Caki2 (cell line): ENCODE data around the gene ELAVL2. TPM values are rescaled to one million over a fixed set of nuclear protein-coding genes. Genes with fewer than 3 reads are reported as not detected.
"Not testable (repeated sequence)": the region's sequence is repeated elsewhere in the genome, so short reads cannot be mapped to it uniquely, and the experiment has no call there.

ENCODE experiments used
- DNase-seq: peaks from one replicate; pipeline ENCODE4 v3.0.0-alpha.2; 2015; ENCODE audit warnings: low read depth
- in situ Hi-C: cut with HindIII; loops from 2 replicates; pipeline ENCODE4 v1.10.0; 2016; ENCODE audit warnings: low sequenced_read_pairs, low pct_unique_long_range_greater_than_20kb, mixed read lengths
- total RNA-seq: library from RNA; depleted of rRNA; stranded (reverse); fragments of >200 nt; shearing (Covaris generic); gene quantifications from 2 replicates; pipeline ENCODE4 v1.2.3, GENCODE V29; 2014; ENCODE audit warnings: low replicate concordance

ELAVL2 gene
- total RNA-seq, 1 experiment from 2014 or later, result 0.74 TPM

DNA sequence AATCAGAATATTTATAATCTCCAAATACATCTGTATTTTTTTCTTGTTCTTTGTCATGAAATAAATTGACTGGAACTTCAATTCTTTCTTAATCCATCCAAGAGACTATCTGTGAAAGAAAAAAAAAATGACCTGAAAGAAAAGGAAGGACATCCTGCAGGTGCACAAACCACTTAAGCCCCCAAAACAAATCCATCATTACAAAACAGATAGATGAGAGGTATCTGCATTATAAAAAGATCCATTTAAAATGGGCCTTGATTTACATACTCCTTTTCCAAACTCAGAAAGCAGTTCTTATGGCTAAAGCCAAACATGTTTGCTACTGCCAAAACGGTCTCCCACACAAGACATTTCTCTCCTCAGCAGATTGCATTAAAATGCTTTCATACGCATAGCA, 85.5 kb downstream of the ELAVL2 start:
- DNase-seq, result no peak
- in situ Hi-C loops, result no loop called here

DNA sequence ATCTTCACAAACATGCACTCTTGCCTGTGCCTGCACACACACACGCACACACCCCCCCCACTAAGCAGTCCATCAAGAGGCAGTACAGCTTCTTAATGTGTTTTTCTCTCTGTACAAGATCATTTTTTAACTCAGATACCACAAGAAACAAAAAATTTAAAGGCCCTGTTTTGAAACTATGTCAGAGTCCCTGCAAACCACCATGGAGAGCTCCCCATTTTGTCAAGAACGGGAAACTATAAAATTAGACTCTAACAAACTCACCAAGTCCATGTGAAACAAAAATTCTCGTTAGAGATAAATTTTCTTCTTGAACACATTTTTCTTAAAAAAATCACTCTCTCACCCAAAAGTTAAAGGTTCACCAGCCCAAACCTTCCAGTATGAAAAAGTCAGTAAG, 86.3 kb downstream of the ELAVL2 start:
- no peak for DNase-seq
- in situ Hi-C loops, result no loop called here

DNA sequence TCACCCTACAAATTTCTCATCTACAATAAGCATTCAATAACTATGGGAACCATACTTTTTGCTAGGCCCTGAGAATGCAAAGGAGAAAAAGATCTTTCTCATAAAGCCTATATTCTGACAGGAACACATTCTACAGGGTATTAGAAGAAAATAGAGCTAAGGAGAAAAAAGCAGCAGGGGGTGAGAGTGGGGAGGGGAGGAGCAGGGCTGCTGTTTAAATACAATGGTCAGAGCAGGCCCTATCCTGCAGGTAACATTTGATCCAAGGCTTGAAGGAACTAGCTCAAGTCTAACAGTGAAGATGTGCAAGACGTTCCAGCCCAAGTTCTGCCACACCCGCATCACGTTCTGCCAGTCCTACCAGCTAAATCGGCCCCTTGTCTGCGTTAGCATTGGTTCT, 89.7 kb downstream of the ELAVL2 start:
- in situ Hi-C loops, result no loop called here
- no peak for DNase-seq

DNA sequence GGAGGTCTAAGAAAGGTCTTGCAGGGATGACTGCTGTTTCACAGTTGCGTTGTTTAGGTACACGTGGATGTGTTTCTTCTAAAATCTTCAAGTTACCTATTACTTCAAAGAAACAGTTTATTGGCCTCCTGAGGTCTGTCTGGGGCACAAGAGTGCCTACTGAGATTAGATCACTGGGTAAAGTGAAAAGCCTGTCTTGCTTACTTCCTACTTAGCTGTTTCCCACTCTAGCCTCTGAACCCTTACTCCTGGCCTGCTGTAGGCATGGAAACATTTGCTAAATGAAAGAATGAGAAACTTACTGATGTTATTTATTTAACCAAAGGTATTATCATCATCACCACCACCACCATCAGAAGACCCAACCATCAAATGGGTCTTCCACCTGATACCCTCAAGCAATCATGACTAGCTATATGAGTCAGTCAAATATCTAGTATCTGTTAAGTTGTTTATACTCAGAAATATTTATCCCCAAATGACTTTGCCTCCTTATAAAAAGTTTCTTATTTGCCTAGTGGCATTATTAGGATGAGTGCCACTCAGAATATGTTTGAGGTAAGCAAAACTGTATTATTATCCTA, 92.5 kb downstream of the ELAVL2 start:
- DNase-seq, result no peak
- in situ Hi-C loops, result no loop called here

DNA sequence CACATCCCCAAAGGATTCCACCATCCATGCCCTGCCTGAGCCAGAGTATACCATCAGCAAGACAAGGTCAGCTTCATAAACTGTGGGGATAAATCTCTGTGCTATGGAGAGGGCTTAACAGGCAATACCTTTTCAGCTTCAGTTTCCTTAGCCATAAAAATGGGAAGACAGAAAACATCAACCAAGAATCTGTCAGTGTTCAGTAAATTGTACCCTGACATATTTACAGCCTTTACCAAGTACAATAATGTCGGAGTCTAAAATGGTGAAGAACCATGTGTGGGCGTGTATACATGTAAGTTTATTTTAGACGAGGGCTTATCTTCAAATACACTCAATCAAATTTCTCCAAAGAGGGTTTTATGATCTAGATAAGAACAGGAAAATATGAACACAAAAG, 94.7 kb downstream of the ELAVL2 start:
- in situ Hi-C loops, result no loop called here

DNA sequence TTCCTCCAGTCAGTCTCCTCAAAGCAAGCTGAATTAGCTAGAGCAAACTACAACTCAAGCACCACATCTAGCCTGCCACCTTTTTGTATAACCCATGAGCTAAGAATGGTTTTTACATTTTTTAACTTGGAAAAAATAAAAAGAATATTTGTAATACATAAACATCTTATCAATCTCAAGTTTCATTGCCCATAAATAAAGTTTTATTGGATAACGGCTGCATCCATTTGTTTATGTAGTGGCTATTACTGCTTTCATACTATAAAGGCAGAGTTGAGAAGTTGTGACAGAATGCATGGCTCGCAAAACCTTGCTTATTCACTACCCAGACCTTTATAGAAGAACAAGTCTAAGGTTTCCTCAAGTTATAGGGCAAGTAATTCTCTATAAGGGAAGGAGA, 95.7 kb downstream of the ELAVL2 start:
- no peak for DNase-seq
- in situ Hi-C loops, result no loop called here

More for the DNA sequence above, 94.7 kb downstream of the ELAVL2 start:
- no peak for DNase-seq

DNA sequence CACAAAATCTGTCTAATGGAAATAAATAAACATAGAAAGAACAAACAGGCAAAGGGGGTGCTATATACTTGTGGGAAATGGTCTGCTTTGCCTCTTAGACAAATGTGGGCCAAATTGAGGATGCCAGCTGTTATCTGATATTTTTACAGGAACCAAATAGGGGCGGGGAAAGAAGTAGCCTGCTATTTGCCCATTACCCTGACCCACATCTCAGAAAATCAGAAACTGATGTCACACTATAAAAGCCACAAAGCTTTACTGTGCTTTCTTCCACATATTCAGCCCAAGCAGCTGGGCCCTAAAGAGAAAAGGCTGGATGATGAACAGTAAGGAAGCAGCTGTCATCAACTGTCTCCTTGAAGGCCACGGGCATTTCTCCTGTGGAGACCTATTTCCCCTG, 97.3 kb downstream of the ELAVL2 start:
- DNase-seq, result no peak

DNA sequence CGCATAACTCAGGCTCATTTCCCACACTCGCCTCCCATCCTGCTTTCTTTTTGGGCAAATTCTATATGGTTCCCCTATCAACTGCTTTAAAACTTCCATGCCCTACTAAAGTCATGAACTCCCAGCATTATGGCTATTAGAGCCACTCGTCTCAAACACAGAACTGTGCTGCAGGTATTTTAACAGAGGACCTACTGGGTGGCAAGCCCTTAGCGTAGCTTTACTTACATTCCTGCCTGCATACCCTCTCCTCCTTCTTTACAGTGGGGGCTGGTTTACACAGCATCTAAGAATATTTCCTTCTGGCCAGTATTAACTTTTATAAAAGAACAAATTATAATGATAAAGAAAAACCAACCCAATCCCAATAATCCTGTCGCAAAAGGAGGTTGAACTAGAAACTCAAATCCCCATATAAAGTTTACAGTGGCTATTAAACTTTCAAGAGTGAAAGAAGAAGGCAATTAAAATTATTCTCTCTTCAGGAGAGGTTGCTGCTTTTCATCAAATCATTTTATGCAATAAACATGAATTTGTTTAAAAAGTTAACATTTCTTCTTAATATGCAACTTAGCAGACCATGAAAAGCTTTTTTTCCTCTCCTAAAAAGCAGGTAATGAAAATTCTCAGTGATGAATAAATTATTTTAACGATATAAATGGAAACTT, 100.6 kb downstream of the ELAVL2 start:
- in situ Hi-C loops, result no loop called here

More for the DNA sequence above, 97.3 kb downstream of the ELAVL2 start:
- in situ Hi-C loops, result no loop called here

DNA sequence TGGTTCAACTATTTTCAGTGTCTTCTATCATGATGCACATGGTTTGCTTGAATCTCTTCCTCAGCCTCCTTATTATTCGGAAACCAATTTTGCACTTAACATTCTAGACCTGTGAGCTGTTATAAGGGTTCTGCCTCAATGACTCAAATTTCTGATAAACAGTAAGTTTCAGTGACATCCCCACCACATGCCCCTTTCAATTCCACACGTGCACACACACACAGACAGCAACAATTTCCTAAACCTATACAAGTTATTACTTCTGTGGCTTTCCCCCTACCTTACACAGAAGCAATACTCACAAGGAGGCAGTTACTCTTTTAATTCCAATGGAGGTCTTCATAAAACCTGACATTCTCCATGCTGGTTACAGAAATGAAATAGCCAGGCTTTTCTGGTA, 102.4 kb downstream of the ELAVL2 start:
- no peak for DNase-seq
- in situ Hi-C loops, result no loop called here

More for the DNA sequence above, 100.6 kb downstream of the ELAVL2 start:
- no peak for DNase-seq

DNA sequence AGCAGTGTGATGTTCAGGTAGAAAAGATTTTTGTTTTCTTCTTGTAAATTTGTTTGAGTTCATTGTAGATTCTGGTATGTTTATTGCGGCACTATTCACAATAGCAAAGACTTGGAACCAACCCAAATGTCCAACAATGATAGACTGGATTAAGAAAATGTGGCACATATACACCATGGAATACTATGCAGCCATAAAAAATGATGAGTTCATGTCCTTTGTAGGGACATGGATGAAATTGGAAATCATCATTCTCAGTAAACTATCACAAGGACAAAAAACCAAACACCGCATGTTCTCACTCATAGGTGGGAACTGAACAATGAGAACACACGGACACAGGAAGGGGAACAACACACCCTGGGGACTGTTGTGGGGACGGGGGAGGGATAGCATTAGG, 103.0 kb downstream of the ELAVL2 start:
- DNase-seq, in situ Hi-C loops: not testable (repeated sequence)

DNA sequence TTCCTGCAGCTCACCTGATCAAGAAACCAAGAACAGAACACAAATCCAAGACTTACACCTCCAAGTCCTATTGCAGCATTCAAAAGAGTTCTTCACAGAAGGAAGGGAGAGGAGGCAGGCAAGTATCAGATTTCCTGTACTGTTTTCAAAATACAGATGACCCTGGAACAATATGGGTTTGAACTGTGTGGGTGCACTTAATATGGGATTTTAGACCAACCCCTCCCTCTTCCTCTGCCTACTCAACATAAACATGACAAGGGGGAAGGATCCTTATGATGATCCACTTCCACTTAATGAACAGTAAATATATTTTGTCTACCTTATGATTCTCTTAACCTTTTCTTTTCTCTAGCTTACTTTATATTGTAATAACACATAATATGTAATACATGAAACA, 104.6 kb downstream of the ELAVL2 start:
- no peak for DNase-seq
- in situ Hi-C loops, result no loop called here

DNA sequence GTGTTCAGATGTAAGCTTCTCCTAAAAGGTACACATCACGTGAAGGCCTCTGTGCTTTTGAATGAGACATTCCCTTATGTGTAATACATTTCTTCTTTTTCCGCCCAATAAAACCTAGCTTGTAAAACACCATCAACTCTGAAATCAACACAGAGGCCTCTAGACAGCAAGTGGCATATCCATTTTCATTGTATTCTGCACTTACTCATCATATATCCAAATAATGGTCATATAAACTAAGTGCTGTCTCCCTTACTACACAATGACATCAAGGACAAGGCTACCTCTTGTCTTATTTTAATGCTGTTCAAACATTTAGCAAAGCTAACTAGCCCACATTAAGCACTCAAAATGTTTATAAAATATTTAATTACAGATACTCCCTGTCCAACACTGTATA, 108.5 kb downstream of the ELAVL2 start:
- DNase-seq, result no peak
- in situ Hi-C loops, result no loop called here

DNA sequence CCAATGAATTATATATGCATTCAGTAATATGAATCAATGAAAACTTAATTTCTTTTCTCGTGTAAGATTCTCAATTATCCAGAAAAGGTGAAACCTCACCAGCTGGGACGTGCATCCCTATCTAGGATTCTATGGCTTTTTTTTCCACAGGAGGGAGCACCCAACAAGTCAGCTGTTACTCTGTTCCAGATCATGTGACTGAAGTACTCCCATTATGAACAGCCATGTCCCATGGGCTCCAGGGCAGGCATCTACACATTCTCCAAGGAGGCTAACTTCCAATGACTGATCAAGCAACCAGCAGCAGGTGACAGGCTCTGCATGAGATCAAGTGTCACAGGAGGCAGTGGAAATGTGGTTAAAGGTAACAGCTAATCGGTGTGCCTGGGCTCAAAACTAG, 118.8 kb downstream of the ELAVL2 start:
- DNase-seq, result no peak
- in situ Hi-C loops, result no loop called here

DNA sequence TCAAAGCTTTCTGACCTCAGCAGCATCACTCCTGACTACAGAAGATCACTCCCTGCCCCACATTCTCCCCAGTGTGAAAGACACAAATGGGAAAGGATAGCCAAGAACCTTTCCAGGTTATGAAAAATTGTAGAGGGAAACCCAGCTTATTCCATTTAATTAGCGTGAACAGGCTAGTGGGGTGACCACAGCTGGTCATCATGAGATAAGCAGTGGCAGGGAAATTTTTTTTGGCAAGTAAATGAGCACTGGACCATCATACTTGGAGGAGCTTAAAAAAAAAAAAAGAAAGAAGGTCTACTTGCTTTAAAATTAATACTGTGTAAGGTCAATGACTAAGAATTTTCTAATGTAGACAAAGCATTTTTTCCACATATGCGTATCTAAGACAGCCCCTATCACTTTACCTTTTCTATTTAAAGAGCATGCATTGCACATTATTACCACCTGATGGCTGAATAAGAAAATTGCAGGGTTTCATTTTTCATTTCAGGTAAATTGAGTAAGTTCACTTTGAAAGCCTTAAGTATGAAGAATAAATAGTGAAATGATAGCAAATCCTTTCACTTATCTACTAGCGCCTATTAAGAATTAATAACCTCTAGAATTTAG, 123.6 kb downstream of the ELAVL2 start:
- in situ Hi-C loops, result no loop called here
- no peak for DNase-seq

DNA sequence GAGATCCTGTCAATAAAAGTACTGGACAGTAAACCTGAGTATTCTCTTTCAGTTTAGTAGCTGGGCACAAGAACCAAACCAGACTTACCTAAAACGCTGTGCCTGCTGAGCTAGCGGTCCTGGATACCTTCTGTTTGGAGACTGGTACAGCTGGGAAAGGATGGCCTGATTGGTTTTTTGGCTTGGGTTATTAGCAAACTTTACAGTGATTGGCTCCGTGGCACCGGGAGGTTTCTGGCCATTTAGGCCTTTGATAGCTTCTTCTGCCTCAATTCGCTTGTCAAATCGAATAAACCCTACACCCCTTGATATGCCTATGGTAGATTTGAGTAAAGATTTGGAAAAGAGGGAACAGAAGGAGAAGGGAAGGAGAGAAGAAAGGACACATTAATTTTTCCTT, 124.7 kb downstream of the ELAVL2 start:
- no peak for DNase-seq
- in situ Hi-C loops, result no loop called here

DNA sequence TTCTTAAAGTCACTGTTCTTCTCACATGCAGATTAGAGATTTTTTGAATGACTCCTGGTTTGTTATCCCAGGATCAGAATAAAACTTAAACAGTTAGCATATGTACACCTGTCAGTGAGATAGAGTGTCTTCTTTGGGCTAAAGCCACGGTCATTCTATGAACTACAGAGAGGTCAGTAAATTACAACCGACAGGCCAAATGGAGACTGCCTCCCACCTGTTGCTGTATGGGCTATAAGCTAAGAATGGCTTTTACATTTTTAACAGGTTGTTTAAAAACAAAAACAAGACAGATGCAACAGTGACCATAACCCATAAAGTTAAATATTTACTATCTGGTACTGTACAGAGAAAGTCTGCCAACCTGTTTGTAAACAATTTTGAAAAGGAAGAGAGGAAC, 125.7 kb downstream of the ELAVL2 start:
- no peak for DNase-seq
- in situ Hi-C loops, result no loop called here

DNA sequence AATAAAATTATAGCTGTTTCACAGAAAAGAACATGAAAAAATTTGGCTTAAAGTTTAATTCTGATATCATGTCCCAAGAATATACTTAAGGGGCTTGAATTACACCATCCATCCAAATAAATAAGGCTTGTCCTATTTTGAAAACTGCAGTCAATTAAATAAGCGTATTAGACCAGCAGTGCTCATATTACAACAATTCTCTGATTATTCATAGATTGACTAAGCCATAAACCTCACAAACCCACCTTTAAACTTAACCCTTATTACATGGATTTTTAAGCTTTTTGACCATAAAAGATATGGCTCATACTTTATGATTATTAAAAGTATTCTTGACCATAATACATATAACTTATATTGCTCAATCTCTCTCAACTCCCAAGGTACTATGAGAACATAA, 127.9 kb downstream of the ELAVL2 start:
- no peak for DNase-seq
- in situ Hi-C loops, result no loop called here

DNA sequence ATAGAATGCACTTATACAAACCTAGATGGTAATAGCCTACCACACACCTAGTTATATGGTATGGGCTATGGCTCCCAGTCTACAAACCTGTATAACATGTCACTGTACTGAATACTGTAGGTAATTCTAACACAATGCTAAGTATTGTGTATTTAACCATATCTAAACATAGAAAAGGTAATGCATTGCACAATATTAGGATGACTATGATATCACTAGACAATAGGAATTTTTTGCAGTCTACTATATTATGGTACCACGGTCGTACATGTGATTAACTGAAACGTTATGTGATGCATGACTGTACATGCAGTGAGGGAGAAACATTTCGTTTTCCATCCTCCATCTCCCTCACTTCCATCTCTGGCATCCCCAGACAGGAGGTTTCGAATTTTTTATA, 130.5 kb downstream of the ELAVL2 start:
- in situ Hi-C loops, result no loop called here
- DNase-seq, result no peak

DNA sequence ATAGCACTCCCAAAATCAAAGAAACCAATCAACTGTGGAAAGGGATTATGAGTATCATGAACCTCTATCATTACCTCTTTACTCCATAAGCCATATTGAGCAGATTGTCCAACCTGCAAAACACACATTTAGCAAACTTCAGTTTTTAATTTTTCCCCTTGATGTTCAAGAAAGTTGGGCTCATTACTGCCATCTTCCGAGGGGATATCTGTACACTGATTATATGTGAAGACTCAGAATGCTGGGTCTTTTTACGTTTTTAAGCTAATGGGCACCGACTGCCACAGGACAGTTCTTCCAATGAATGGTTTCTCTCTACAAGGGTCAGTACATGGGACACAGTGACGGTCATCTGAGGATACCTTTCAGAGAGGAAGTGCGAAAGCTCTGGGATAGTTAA, 132.7 kb downstream of the ELAVL2 start:
- in situ Hi-C loops, result no loop called here
- DNase-seq, result no peak

DNA sequence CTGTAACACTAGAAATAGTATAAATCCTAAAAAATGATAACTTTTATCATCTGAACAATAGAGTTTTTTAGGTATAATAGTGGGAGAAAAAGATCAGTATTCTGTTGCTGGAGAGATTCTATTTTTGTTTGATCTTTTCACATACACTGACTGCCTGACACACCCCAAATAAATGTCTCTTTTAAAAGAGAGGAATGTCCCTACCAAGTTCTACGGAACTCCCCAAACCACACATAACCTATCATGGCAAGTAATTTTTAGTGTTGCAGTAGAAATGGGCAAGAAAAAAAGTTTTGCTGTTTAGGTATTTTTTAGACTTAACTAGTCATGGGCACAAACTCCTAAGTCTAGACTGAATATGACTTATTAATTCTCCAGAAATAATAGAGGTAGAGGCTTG, 139.1 kb downstream of the ELAVL2 start:
- no peak for DNase-seq
- in situ Hi-C loops, result no loop called here
